Activated CD8-positive, alpha-beta T cell treated with anti-CD3 and anti-CD28 coated beads for 36 hours (primary cell): ENCODE results near the gene DCTD. TPM values are rescaled to one million over a fixed set of nuclear protein-coding genes. Genes with fewer than 3 reads are reported as not detected.

Experiments used
- ATAC-seq: fragments of 200-7000 bp; cut with Tn5 transposase; one replicate; pipeline ENCODE4 v1.10.0; 2021; ENCODE audit warnings: mild to moderate bottlenecking, moderate library complexity
- CTCF ChIA-PET: fragments of 350-600 bp; sonication (Branson Sonifier 250); formaldehyde crosslinking; loops from one replicate; lab custom pipeline; 2021; ENCODE audit warnings: antibody characterized with exemption; lab: Charles Lee
- POLR2A ChIA-PET: fragments of 350-600 bp; sonication (Branson Sonifier 250); formaldehyde crosslinking; loops from one replicate; lab custom pipeline; 2021; ENCODE audit warnings: antibody characterized with exemption; lab: Charles Lee
- DNase-seq: peaks from one replicate; pipeline ENCODE4 v3.0.0-alpha.2; 2020
- H3K27ac Mint-ChIP-seq: one replicate; pipeline ENCODE4 v1.8.0; 2021; ENCODE audit warnings: mild to moderate bottlenecking, mixed read lengths
- H3K27me3 Mint-ChIP-seq: one replicate; pipeline ENCODE4 v1.8.0; 2021; ENCODE audit warnings: mixed read lengths
- H3K36me3 Mint-ChIP-seq: one replicate; pipeline ENCODE4 v1.8.0; 2021; ENCODE audit warnings: low read depth, mixed read lengths
- H3K4me1 Mint-ChIP-seq: one replicate; pipeline ENCODE4 v1.8.0; 2021; ENCODE audit warnings: low read depth, mixed read lengths
- H3K4me3 Mint-ChIP-seq: one replicate; pipeline ENCODE4 v1.8.0; 2021; ENCODE audit warnings: mild to moderate bottlenecking, moderate library complexity, mixed read lengths
- H3K9me3 Mint-ChIP-seq: one replicate; pipeline ENCODE4 v1.8.0; 2021; ENCODE audit warnings: mixed read lengths
- CTCF ChIP-seq: fragments of 200-600 bp; IDR thresholded peaks from one replicate; pipeline ENCODE4 v1.8.0; 2022; ENCODE audit warnings: antibody characterized with exemption, mild to moderate bottlenecking
- intact Hi-C: fragments of 100-400 bp; cut with micrococcal nuclease; formaldehyde crosslinking; loops from one replicate; pipeline ENCODE4 v1.10.0; 2022
- total RNA-seq, 2 experiments: library from RNA; stranded (reverse); gene quantifications; one replicate each; pipeline ENCODE4 v1.2.3, GENCODE V29; 2021

Gene DCTD
- total RNA-seq, 2 experiments from 2014 or later = 128 to 131 TPM

GRCh38 chr4:182944484-182945213, 27.5 kb upstream of the DCTD start:
- ATAC-seq (no peak), DNase-seq (no peak)
- Mint-ChIP-seq H3K4me3 (no peak overlapping the region), H3K27me3 (peaks cover 18% of the 10 kb centered on the region), H3K9me3 (no peaks in the 10 kb centered on the region), H3K4me1 (no peaks in the 10 kb centered on the region), H3K36me3 (no peaks in the 10 kb centered on the region), H3K27ac (no peak overlapping the region)
- ChIA-PET POLR2A (no interaction called here), CTCF (no interaction called here)
- intact Hi-C loops = no loop called here
- no peak for TF ChIP-seq CTCF

- no peak overlapping the region for H3K4me3 Mint-ChIP-seq
- intact Hi-C loops = loop anchor here (5.0 kb wide), 1 partner anchor 133 kb away; no protein-coding TSS in a partner anchor
- CTCF ChIA-PET = interaction anchor here (1.0 to 5.1 kb wide), 9 partner anchors 14 to 334 kb away, joined by 3 to 73 read pairs (median 10); no protein-coding TSS in a partner anchor
These were observed 22.5 kb upstream of the DCTD start for GRCh38 chr4:182939680-182940079.

GRCh38 chr4:182938205-182938645, 21.0 kb upstream of the DCTD start:
- H3K36me3 Mint-ChIP-seq = no peaks in the 10 kb centered on the region
- peaks cover 7% of the 10 kb centered on the region for H3K27me3 Mint-ChIP-seq
- ChIA-PET CTCF (interaction anchor here (0.6 to 5.1 kb wide), 37 partner anchors 9 to 469 kb away, joined by 3 to 73 read pairs (median 4); no protein-coding TSS in a partner anchor), POLR2A (interaction anchor here (1.5 kb wide), 1 partner anchor 9 kb away, joined by 5 read pairs; no protein-coding TSS in a partner anchor)
- no peak overlapping the region for H3K27ac Mint-ChIP-seq
- H3K4me3 Mint-ChIP-seq = no peak overlapping the region
- no peaks in the 10 kb centered on the region for H3K4me1 Mint-ChIP-seq
- H3K9me3 Mint-ChIP-seq = no peaks in the 10 kb centered on the region
- intact Hi-C loops = loop anchor here (1.0 to 5.0 kb wide), 2 partner anchors 134 to 324 kb away; no protein-coding TSS in a partner anchor
- TF ChIP-seq CTCF = peak; percentile 91
- DNase-seq (peak; percentile 76), ATAC-seq (peak; percentile 97)

More at GRCh38 chr4:182939680-182940079, 22.5 kb upstream of the DCTD start:
- Mint-ChIP-seq H3K36me3 (no peaks in the 10 kb centered on the region), H3K27me3 (peaks cover 6% of the 10 kb centered on the region), H3K9me3 (no peaks in the 10 kb centered on the region), H3K4me1 (no peaks in the 10 kb centered on the region), H3K27ac (no peak overlapping the region)
- DNase-seq (no peak), ATAC-seq (no peak)
- POLR2A ChIA-PET = no interaction called here
- no peak for TF ChIP-seq CTCF

GRCh38 chr4:182937268-182938204, 20.4 kb upstream of the DCTD start:
- no peaks in the 10 kb centered on the region for H3K36me3 Mint-ChIP-seq

More at GRCh38 chr4:182937268-182938204, 20.4 kb upstream of the DCTD start:
- Mint-ChIP-seq H3K27me3 (peaks cover 3% of the 10 kb centered on the region), H3K27ac (no peak overlapping the region), H3K4me3 (no peak overlapping the region), H3K9me3 (no peaks in the 10 kb centered on the region), H3K4me1 (no peaks in the 10 kb centered on the region)
- ChIA-PET POLR2A (interaction anchor here (1.5 kb wide), 1 partner anchor 8 kb away, joined by 5 read pairs; no protein-coding TSS in a partner anchor), CTCF (interaction anchor here (0.8 to 5.1 kb wide), 21 partner anchors 8 to 334 kb away, joined by 3 to 73 read pairs (median 7); no protein-coding TSS in a partner anchor)
- no peak for TF ChIP-seq CTCF
- intact Hi-C loops = loop anchor here (1.0 to 5.0 kb wide), 2 partner anchors 135 to 325 kb away; no protein-coding TSS in a partner anchor
- ATAC-seq (peak; percentile 13), DNase-seq (no peak)
